ENCODE measurements around the gene GIT1. TPM values are rescaled to one million over a fixed set of nuclear protein-coding genes. Genes with fewer than 3 reads are reported as not detected.
"Not testable (repeated sequence)": the region's sequence is repeated elsewhere in the genome, so short reads cannot be mapped to it uniquely, and the experiment has no call there.

The GIT1 gene
- total RNA-seq, 2 donors from 2014 or later: 45.4 to 48.3 TPM

DNA sequence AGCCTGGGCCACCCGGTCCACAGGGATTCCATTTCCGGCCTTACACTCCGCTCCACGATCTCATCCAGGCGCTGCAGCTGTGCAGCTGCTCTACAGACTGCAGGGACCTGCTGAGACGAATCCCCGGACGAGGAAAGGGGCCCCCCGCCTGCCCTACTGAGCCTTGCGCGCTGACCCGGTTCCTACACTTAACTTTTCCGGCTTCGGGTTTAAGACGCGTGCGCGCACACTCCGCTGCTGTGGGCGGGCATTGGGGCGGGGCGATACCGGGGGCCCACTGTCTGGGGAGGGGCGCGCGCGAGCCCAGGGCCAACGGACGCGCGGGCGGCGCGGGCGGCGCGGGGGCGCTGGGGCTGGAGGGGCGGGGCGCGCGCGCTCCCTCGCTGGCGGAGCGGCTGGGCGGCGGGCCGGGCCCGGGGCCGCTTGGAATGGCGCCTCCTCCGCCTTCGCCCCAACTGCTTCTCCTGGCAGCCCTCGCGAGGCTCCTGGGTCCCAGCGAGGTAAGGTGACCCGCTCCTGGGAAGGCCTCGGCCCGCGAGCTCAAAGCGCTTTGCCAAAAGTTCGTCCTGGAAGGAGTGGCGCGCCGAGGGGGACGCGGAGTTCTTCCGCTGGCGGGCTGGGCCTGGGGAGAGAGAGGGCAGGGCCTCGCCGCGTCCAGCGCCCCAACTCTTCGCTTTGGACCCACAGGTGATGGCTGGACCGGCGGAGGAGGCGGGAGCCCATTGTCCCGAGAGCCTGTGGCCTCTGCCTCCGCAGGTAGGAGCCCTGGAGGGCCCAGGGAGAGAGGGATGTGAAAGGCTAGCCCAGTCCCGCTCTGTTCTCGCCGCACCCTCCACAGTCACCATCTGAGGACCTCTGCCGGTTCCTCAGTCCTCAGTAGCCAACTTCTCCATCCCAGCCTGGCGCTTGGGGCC lies 20.9 kb downstream of the GIT1 start, which contains the start of gene TP53I13:
Gene TP53I13 (plus strand): TSS at position 371 of the 914 bp plus-strand sequence. CDS start 58 bp downstream, at position 429.
- peaks cover 35% of the 10 kb centered on the region for H3K4me1 Mint-ChIP-seq
- H3K27me3 Mint-ChIP-seq: no peaks in the 10 kb centered on the region
- peak; percentile 79 to 88 (median 84) for DNase-seq
- peak; percentile 69 for ATAC-seq
- H3K4me3 Mint-ChIP-seq: peak within 1 kb of the TSS; percentile 97
- H3K27ac Mint-ChIP-seq: peak within 1 kb of the TSS; percentile 75
- no peaks in the 10 kb centered on the region for H3K9me3 ChIP-seq (ENCODE audit: control insufficient read depth, low read length, poor library complexity, severe bottlenecking)
- peaks cover 2% of the 10 kb centered on the region for H3K36me3 Mint-ChIP-seq (ENCODE audit: low read depth)

DNA sequence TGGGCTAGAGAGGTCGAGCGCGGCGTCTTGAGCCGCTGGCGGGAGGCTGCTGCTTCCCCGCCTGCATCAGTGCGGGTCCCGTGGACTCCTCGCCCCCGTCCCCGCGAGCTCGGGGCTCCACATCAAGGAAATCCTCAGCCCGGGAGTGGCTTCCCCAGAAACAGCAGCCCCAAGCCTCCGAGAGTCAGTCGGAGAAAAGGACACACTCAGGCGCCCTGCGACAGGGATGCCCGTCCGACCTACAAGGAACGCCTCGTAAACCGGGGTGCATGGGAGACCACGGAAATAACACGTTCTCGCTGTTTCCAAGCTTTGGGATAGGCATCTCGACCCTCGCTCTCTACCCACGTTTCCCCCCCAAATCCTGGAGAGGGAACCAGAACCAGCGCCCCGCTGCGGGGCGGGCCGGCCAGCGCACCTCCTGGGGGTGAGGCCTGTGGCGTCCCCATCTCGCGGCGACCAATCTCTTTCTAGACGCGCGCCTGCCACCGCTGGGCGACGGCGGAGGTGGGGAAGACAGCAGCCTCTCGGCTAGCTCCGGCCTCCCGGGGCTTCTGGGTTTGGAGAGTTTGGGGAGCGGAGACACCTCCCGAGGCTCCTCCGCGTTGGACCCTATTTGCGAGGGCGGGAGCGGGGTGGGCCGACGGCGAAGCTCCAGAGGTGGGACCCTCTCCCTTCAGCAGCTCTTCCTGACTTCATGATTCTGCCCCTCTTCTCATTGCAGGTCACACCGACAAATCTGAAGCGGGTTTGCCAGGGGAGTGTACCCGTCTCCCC lies 21.7 kb downstream of the GIT1 start:
- H3K27me3 Mint-ChIP-seq: no peaks in the 10 kb centered on the region
- peak; percentile 71 for ATAC-seq
- DNase-seq: peak; percentile 62 to 70 (median 64)
- H3K9me3 ChIP-seq (ENCODE audit: control insufficient read depth, low read length, poor library complexity, severe bottlenecking): no peaks in the 10 kb centered on the region
- peaks cover 34% of the 10 kb centered on the region for H3K4me1 Mint-ChIP-seq
- H3K4me3 Mint-ChIP-seq: peak overlapping the region; percentile 97
- peaks cover 2% of the 10 kb centered on the region for H3K36me3 Mint-ChIP-seq (ENCODE audit: low read depth)
- H3K27ac Mint-ChIP-seq: peak overlapping the region; percentile 75

- Mint-ChIP-seq H3K27me3 (no peaks in the 10 kb centered on the region), H3K4me3 (peak overlapping the region; percentile 97), H3K4me1 (peaks cover 38% of the 10 kb centered on the region), H3K36me3 (ENCODE audit: low read depth) (peaks cover 2% of the 10 kb centered on the region), H3K27ac (no peak overlapping the region)
- H3K9me3 ChIP-seq (ENCODE audit: control insufficient read depth, low read length, poor library complexity, severe bottlenecking): no peaks in the 10 kb centered on the region
- ATAC-seq (peak; percentile 1), DNase-seq (no peak)
These were observed 22.2 kb downstream of the GIT1 start for GRCh38 chr17:29567304-29567553.

- Mint-ChIP-seq H3K4me1 (peaks cover 43% of the 10 kb centered on the region), H3K27ac (peak within 1 kb of the TSS; percentile 80), H3K27me3 (no peaks in the 10 kb centered on the region), H3K36me3 (ENCODE audit: low read depth) (peaks cover 2% of the 10 kb centered on the region), H3K4me3 (peak within 1 kb of the TSS; percentile 97)
- peak; percentile 40 for ATAC-seq
- DNase-seq: peak; percentile 39 to 54 (median 50)
- H3K9me3 ChIP-seq (ENCODE audit: control insufficient read depth, low read length, poor library complexity, severe bottlenecking): no peaks in the 10 kb centered on the region
These were observed 22.8 kb downstream of the GIT1 start, which contains the start of gene ABHD15 for GRCh38 chr17:29566473-29567303. Gene ABHD15 (minus strand): TSS chr17:29567037. CDS start chr17:29566966, 71 bp downstream.

DNA sequence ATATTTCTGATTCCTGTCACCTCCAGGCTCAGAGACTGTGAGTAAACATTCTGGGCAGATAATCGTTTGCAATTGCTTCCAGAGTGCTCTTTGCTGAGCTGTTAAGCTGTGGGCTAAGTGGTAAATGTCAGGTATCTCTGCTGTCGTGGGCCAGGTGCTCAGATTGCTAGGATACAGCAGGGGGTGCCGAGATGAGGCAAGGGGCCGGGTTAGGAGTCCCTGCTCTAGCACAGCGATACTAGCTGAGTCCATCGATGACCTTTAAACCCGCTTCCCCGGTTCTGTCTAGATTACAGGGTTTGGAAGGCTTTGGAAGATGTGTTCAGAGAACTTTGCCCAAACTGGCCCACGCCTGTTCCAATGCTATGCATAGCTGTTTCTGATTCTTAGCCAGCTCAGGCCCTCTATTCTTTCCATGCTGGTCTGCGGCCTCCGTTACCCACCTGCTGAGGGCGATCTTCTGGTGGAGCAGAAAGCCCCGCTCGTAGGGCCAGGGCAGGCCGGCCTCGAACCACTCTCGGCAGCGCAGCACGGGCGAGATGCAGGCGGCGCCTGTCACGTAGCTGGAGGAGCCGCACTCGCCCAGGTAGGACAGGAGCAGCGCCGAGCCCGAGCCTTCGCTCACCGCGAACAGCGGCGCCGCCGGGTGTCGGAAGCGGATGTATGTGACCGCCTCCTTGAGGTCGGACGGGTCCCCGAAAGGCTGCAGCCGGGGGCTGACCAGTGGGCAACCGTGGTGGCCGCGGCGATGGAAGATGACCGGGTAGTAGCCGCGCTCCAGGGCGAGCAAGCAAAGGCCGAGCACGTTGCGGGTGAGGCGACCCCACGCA lies 23.6 kb downstream of the GIT1 start:
- DNase-seq (peak; percentile 33 to 49 (median 44)), ATAC-seq (peak; percentile 31)
- peaks cover 40% of the 10 kb centered on the region for H3K4me1 Mint-ChIP-seq
- peaks cover 2% of the 10 kb centered on the region for H3K36me3 Mint-ChIP-seq (ENCODE audit: low read depth)
- no peaks in the 10 kb centered on the region for H3K27me3 Mint-ChIP-seq
- H3K4me3 Mint-ChIP-seq: peak overlapping the region; percentile 97
- H3K27ac Mint-ChIP-seq: peak overlapping the region; percentile 80
- H3K9me3 ChIP-seq (ENCODE audit: control insufficient read depth, low read length, poor library complexity, severe bottlenecking): no peaks in the 10 kb centered on the region

DNA sequence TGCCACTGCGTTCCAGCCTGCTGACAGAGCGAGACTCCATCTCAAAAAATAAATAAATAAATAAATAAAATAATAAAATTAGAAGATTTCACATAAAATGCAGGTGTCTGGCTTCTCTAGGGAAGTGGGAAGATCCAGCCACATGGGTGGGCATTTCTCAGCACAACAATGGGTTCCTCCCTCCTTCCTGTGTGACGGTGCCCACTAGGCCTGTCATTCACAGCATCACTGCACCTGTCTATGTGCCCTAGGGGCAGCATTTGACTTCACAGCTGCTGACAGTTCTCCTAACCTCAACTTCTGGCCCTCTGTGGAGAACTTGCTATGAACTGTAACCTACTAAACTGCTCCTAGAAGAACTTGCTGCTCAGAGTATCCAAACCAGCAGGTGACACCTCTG lies 25.6 kb downstream of the GIT1 start:
- ATAC-seq (no peak), DNase-seq (no peak)
- Mint-ChIP-seq H3K36me3 (ENCODE audit: low read depth) (no peaks in the 10 kb centered on the region), H3K4me1 (peaks cover 32% of the 10 kb centered on the region), H3K27me3 (no peaks in the 10 kb centered on the region), H3K27ac (peak overlapping the region; percentile 47), H3K4me3 (no peak overlapping the region)
- no peaks in the 10 kb centered on the region for H3K9me3 ChIP-seq (ENCODE audit: control insufficient read depth, low read length, poor library complexity, severe bottlenecking)

DNA sequence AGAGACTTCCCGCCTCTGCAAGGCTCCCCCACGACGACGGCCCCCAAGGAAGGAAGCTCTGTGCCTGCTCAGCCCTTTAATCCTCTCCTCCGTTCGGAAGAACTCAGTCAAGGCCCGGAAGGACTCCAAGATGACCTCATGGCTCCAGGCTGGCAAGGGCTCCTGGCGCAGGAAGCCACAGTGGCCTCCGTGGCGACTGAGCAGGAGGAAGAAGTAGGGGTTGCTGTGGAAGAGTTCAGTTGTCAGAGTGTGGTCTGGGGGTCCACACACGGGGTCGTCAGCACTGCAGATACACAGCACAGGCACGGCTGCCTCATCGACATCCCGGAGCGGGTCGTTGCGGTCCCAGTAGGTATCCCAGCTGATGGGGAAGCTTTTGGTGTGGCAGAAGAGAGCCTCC lies 26.8 kb downstream of the GIT1 start:
- Mint-ChIP-seq H3K4me1 (peaks cover 30% of the 10 kb centered on the region), H3K36me3 (ENCODE audit: low read depth) (no peaks in the 10 kb centered on the region), H3K4me3 (no peak overlapping the region), H3K27ac (peak overlapping the region; percentile 90), H3K27me3 (no peaks in the 10 kb centered on the region)
- H3K9me3 ChIP-seq (ENCODE audit: control insufficient read depth, low read length, poor library complexity, severe bottlenecking): no peaks in the 10 kb centered on the region
- ATAC-seq (no peak), DNase-seq (no peak)

- no peaks in the 10 kb centered on the region for H3K27me3 Mint-ChIP-seq
- no peaks in the 10 kb centered on the region for H3K36me3 Mint-ChIP-seq (ENCODE audit: low read depth)
- peak overlapping the region; percentile 33 for H3K4me3 Mint-ChIP-seq
- peak; percentile 5 for ATAC-seq
- peaks cover 37% of the 10 kb centered on the region for H3K4me1 Mint-ChIP-seq
- DNase-seq: no peak
- H3K27ac Mint-ChIP-seq: peak overlapping the region; percentile 90
- no peaks in the 10 kb centered on the region for H3K9me3 ChIP-seq (ENCODE audit: control insufficient read depth, low read length, poor library complexity, severe bottlenecking)
These were observed 27.6 kb downstream of the GIT1 start for GRCh38 chr17:29561554-29562517.

DNA sequence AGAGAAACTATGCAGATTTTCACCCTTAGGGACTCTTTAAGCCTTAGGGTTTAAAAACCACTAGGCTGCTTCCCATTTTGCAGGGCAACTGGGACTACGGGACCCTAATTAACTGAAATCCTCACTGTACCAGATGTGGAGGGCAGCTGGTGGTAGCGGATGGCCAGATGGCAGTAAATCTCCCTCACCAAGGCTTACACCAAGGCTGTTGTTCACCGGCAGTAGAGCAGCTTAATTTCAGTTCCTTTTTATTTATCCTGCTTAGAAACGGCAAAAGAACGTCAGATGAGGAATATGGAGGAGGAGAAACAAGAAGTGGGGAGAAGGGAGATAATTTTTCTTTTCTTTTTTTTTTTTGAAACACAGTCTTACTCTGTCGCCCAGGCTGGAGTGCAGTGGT lies 29.1 kb downstream of the GIT1 start:
- H3K27me3 Mint-ChIP-seq: no peaks in the 10 kb centered on the region
- no peaks in the 10 kb centered on the region for H3K36me3 Mint-ChIP-seq (ENCODE audit: low read depth)
- H3K4me3 Mint-ChIP-seq: no peak overlapping the region
- no peak for DNase-seq
- H3K9me3 ChIP-seq (ENCODE audit: control insufficient read depth, low read length, poor library complexity, severe bottlenecking): no peaks in the 10 kb centered on the region
- peaks cover 31% of the 10 kb centered on the region for H3K4me1 Mint-ChIP-seq
- ATAC-seq: peak; percentile 28
- H3K27ac Mint-ChIP-seq: no peak overlapping the region

DNA sequence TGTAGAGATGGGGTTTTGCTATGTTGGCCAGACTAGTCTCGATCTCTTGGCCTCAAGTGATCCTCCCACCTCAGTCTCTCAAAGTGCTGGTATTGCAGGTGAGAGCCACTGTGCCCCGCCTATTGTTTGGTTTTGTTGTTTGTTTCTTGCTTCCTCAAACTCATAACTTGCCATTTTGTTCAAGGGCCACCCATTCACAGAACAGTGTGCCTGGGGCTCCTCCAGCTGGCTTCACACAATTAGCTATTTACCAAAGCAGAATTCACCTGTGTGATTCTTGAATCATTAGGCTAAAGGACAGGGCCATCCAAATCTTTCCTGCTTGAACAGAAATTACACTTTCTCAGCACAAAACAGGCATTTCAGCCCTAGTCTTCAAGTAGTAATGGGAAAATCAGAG lies 29.8 kb downstream of the GIT1 start:
- DNase-seq (no peak), ATAC-seq (no peak)
- Mint-ChIP-seq H3K27ac (no peak overlapping the region), H3K4me1 (peaks cover 30% of the 10 kb centered on the region), H3K27me3 (no peaks in the 10 kb centered on the region), H3K4me3 (no peak overlapping the region), H3K36me3 (ENCODE audit: low read depth) (no peaks in the 10 kb centered on the region)
- H3K9me3 ChIP-seq (ENCODE audit: control insufficient read depth, low read length, poor library complexity, severe bottlenecking): no peaks in the 10 kb centered on the region

- not testable (repeated sequence) for H3K4me3 Mint-ChIP-seq; H3K9me3 ChIP-seq (ENCODE audit: control insufficient read depth, low read length, poor library complexity, severe bottlenecking); H3K27me3 Mint-ChIP-seq; H3K36me3 Mint-ChIP-seq (ENCODE audit: low read depth); ATAC-seq; DNase-seq
- peak overlapping the region; percentile 1 for H3K27ac Mint-ChIP-seq
- peaks cover 23% of the 10 kb centered on the region for H3K4me1 Mint-ChIP-seq
These were observed 31.3 kb downstream of the GIT1 start for GRCh38 chr17:29558139-29558538.
